Measurements from ENCODE around the gene POU2F1.
"Not testable (repeated sequence)": the region's sequence is repeated elsewhere in the genome, so short reads cannot be mapped to it uniquely, and the experiment has no call there.

DNA sequence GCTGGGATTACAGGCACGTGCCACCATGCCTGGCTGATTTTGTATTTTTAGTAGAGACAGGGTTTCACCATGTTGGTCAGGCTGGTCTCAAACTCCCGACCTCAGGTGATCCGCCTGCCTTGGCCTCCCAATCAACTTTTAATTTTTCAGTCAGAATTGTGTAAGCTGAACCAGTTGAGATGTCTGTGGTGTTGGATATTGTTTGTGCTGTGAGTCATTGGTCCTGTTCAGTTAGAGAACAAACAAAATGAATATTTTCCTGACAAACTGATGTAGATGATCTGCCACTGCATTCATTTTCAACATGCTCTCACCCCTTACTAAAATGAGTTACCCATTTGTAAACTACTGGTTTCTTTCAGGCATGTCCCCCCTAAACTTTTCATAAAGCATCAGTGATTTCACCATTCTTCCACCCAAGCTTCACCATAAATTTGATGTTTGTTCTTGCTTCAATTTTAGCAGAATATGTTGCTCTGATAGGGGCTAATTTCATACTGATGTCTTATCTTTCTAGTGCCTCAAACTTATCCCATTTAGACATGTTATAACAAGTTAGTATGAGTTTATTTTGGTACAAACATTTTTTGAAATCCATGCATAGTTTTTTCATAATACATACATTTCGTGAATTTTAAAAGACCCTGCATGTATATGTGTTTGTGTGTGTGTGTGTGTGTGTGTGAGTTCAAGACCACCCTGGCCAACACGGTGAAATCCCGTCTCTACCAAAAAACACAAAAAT, 15.2 kb upstream of the POU2F1 start:
- TF ChIP-seq, protein P1, sequence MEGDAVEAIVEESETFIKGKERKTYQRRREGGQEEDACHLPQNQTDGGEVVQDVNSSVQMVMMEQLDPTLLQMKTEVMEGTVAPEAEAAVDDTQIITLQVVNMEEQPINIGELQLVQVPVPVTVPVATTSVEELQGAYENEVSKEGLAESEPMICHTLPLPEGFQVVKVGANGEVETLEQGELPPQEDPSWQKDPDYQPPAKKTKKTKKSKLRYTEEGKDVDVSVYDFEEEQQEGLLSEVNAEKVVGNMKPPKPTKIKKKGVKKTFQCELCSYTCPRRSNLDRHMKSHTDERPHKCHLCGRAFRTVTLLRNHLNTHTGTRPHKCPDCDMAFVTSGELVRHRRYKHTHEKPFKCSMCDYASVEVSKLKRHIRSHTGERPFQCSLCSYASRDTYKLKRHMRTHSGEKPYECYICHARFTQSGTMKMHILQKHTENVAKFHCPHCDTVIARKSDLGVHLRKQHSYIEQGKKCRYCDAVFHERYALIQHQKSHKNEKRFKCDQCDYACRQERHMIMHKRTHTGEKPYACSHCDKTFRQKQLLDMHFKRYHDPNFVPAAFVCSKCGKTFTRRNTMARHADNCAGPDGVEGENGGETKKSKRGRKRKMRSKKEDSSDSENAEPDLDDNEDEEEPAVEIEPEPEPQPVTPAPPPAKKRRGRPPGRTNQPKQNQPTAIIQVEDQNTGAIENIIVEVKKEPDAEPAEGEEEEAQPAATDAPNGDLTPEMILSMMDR (optimal IDR thresholded peaks at IDR 0.05 in 1 of 3, IDR thresholded peaks at IDR 0.05 in 1 of 3, conservative IDR thresholded peaks at IDR 0.05 in 1 of 3; ENCODE audit: extremely low read depth in 1 of 3, insufficient read depth in 2 of 3, low read length in 3 of 3): not testable (repeated sequence)
- not testable (repeated sequence) for TF ChIP-seq EZH2 (IDR thresholded peaks at IDR 0.05; ENCODE audit: low read length)
